ENCODE data around the gene PRKAG2.

DNA sequence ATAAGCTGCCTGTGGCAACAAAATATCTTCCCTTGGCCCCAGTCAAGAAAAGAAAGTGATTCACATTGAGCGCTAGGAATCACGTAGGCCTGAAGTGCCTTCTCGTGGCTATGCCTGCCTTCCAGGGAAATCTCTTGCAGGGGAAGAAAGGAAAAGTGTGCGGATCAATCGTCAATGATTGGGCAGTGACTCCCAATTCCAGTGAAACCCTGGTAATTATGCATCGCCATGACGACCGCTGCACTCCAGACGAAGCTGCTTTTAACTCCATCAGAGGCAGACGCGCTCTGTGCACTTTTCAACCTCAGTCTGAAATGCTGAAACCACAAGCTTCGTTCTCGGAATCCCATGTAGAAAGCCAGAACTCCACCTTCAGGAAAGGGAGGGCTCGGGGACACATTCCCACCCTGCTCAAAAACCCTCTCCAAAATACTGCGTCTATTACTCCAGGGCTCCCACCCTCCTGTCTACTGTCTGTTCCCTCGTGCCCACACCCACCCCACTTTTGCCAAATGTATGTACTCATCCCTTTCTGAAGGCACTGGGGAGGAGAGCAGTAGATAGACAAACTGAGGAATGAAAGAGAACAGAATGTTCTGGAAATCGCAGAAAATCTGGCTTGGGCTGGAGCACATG is 24.2 kb upstream of the PRKAG2 start:
- TF ChIP-seq, protein P1, sequence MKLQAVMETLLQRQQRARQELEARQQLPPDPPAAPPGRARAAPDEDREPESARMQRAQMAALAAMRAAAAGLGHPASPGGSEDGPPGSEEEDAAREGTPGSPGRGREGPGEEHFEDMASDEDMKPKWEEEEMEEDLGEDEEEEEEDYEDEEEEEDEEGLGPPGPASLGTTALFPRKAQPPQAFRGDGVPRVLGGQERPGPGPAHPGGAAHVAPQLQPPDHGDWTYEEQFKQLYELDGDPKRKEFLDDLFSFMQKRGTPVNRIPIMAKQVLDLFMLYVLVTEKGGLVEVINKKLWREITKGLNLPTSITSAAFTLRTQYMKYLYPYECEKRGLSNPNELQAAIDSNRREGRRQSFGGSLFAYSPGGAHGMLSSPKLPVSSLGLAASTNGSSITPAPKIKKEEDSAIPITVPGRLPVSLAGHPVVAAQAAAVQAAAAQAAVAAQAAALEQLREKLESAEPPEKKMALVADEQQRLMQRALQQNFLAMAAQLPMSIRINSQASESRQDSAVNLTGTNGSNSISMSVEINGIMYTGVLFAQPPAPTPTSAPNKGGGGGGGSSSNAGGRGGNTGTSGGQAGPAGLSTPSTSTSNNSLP (IDR thresholded peaks at IDR 0.05; ENCODE audit: low read depth, low read length): no peak
- TF ChIP-seq RFX5 (IDR thresholded peaks at IDR 0.05; ENCODE audit: low read depth, low read length): no peak
- TF ChIP-seq STAG1 (CRISPR knock-in tag; IDR thresholded peaks at IDR 0.05): no peak
- no peak for TF ChIP-seq KDM5B (CRISPR knock-in tag; IDR thresholded peaks at IDR 0.05; ENCODE audit: borderline replicate concordance)
- no peak for TF ChIP-seq POLR2G (IDR thresholded peaks at IDR 0.05; ENCODE audit: low read depth, low read length)
- TF ChIP-seq SRF (IDR thresholded peaks at IDR 0.05; ENCODE audit: low read depth, low read length): no peak
